ENCODE data around the gene MSTN.
A peak's percentile ranks its signal among the peaks of the same experiment; 100 is the strongest.
"Not testable (repeated sequence)": the region's sequence is repeated elsewhere in the genome, so short reads cannot be mapped to it uniquely, and the experiment has no call there.

Gene MSTN

DNA sequence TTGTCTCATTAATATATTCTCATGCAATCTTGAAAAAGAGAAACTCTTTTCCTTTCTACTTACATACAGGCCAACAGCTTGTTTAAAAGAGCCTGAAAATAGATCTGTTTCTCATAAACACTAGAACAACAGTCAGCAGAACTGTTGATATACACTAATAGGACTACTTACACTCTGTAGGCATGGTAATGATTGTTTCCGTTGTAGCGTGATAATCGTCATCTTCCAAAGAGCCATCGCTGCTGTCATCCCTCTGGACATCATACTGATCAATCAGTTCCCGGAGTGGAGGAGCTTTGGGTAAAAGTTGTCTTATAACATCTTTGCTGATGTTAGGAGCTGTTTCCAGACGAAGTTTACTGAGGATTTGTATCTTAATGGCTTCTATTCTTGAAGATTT lies 476 bp downstream of the MSTN start:
- peak; percentile 5 for DNase-seq

DNA sequence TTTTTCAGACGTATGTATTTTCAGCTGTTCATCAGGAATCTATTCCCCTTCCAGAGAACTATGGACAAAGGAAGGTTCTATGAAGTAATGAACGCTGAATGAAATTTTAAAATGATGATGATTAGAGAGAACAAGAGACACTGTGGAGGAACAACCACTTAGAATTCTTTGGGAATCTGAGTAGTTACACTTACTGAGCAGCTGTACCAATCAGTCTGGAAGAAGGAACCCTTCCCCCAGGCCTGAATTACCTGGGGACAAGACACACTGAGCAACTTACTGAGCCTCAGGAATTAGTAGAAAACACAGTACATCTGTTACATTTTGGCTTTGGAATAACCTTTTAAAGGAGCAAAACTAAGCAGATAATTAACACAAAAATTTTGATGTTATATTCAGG lies 1.9 kb downstream of the MSTN start:
- DNase-seq = no peak

DNA sequence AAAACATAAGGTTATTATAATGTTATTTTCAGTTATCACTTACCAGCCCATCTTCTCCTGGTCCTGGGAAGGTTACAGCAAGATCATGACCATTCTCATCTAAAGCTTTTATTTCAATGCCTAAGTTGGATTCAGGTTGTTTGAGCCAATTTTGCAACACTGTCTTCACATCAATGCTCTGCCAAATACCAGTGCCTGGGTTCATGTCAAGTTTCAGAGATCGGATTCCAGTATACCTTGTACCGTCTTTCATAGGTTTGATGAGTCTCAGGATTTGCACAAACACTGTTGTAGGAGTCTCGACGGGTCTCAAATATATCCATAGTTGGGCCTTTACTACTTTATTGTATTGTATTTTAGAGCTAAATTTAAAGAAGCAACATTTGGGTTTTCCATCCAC lies 2.5 kb downstream of the MSTN start:
- DNase-seq = no peak

DNA sequence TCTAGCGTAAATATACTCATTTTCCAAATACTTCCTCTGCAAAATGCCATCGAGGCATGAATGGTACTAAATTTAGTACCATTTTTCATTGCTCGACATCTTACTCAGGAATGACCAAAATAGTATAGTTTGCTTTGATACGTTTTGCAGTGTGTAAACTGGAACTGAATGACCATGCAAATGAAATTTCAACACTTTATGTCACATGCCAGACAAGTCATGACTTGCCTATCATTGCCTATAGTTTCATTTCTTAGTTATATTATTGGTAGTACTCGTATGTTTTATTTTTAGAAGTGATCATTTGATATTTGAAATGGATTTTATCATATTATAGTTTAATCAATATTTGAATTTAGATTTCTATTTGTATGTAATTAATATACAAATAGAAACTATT lies 9.1 kb downstream of the MSTN start:
- no peak for DNase-seq

- DNase-seq = no peak
These were observed 10.2 kb downstream of the MSTN start for GRCh38 chr2:190052307-190052706.

- DNase-seq = no peak
These were observed 11.3 kb downstream of the MSTN start for GRCh38 chr2:190051223-190051622.

- no peak for DNase-seq
These were observed 12.5 kb downstream of the MSTN start for GRCh38 chr2:190050001-190050400.

DNA sequence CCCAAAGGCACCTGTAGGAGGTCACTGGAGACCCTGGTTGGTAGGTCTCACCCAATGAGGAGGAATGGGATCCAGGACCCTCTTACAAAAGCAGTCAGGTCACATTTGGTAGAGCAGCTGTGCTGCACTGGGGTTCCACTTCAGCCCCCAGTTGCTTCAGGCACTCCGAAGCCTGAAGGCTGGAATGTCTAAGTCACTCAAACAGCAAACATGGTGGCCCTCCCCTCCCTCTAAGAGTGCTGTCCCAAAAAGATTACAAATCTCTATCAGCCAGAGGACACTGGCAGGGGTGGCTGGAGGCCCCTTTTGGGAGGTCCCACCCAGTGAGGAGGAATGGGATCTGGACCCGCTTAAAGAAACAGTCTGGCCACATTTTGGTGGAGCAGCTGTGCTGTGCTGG lies 17.7 kb downstream of the MSTN start:
- no peak for DNase-seq

DNA sequence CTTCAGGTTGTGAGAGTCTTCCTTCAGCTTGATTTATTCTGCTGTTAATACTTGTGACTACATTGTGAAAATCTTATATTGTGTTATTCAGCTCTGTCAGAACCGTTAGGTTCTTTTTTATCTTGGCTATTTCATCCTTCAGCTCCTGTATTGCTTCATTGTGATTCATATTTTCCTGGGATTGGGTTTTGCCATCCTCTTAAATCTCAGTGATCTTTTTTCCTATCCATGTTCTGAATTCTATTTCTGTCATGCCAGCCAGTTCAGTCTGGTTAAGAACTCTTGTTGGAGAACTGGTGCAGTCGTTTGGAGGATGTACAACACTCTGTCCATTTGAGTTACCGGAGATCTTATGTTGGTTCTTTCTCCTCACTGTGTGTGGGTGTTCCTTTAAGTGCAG lies 19.1 kb downstream of the MSTN start:
- no peak for DNase-seq

DNA sequence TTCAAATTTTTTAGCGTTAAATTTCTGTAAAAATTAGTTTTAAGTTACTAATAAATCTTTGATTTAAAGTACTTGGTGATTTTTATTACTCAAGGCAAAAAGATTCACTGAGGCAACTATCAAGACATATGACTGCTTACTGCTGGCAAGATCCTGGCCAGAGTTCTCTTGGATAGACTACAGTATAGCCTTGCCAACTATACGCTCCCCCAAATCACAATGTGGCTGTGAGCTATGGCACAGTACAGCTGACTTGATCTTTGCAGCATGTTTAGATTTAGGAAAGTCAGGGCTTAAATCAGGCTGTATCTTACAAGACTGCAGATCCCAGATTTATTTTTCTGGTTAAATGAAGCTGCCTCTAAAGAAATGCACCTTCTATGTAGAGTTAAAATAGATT lies 26.5 kb downstream of the MSTN start:
- no peak for DNase-seq

DNA sequence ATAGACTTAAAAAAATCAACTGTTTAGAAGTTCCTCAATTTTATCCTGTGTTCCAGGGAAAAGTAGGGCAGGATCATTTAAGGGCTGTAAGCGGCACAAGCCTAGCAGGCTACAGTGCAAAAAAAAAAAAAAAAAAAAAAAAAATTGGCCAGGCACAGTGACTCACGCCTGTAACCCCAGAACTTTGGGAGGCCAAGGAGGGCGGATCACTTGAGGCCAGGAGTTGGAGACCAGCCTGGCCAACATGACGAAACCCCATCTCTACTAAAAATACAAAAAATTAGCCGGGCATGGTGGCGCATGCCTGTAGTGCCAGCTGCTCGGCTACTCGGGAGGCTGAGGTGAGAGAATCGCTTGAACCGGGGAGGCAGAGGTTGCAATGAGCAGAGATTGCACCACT lies 28.1 kb downstream of the MSTN start:
- DNase-seq = not testable (repeated sequence)

- DNase-seq = no peak
These were observed 30.4 kb downstream of the MSTN start for GRCh38 chr2:190031969-190032618.

DNA sequence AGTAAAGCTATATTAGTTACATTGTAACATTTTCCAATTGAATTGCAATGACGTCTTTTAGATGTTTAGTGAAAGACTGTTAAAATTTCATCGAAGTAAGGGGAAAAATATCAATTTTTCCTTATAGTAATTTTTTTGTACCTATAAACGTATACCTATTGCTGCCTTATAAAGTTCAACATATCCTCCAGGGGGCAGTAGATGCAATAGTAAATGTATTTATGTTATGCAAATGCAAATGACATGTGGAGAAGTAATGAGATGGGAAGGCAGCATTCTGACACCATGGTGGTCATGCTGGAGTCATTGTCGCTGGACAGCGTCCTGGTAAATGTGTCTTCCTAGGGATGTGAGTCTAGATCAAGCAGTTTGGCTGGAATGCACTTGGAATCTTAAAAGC lies 38.7 kb downstream of the MSTN start:
- peak; percentile 59 for DNase-seq

- DNase-seq = no peak
These were observed 41.8 kb downstream of the MSTN start for GRCh38 chr2:190020720-190021119.

DNA sequence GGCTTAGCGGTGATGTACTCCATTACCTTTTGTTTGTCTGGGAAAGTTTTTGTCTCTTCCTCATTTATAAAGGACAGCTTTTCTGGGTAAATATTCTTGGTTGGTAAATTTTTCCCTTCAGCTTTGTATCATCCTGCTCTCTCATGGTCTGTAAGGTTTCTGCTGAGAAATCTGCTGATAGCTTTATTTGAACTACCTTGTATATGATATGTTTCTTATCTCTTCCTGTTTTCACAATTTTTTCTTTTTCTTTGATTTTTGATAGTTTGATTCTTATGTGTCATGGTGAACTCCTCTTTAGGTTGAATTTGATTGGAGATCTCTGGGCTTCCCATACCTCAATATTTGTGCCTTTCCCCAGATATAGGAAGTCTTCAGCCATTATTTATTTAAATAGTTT lies 44.7 kb downstream of the MSTN start:
- no peak for DNase-seq

DNA sequence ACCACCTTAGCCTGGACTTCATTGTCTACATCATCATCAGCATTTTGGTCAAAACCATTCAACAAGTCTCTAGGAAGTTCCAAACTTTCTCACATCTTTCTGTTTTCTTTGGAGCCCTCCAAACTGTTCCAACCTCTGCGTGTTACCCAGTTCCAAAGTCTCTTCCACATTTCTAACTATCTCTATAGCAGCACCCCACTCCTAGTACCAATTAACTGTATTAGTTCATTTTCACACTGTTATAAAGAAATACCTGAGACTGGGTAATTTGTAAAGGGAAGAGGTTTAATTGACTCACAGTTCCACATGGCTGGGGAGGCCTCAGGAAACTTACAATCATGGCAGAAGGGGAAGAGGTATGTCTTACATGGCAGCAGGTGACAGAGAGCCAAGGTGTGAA lies 46.6 kb downstream of the MSTN start:
- DNase-seq = not testable (repeated sequence)
